Stimulated activated CD4-positive, alpha-beta T cell treated with anti-CD3 and anti-CD28 coated beads, Interleukin-2, amount 100 ng/mL, for 4 hours (primary cell): Measurements from ENCODE around the gene E4F1.
"Not testable (repeated sequence)": the region's sequence is repeated elsewhere in the genome, so short reads cannot be mapped to it uniquely, and the experiment has no call there.

Source experiments
- DNase-seq: peaks from one replicate; pipeline ENCODE4 v3.0.0-alpha.2; 2020; ENCODE audit warnings: low read depth

Gene E4F1

GRCh38 chr16:2244926-2245795 is 21.8 kb downstream of the E4F1 start:
- no peak for DNase-seq

GRCh38 chr16:2246301-2246885 is 23.0 kb downstream of the E4F1 start:
- no peak for DNase-seq

- no peak for DNase-seq
Observed at GRCh38 chr16:2250652-2251295, 27.4 kb downstream of the E4F1 start.

GRCh38 chr16:2251296-2252111 is 28.1 kb downstream of the E4F1 start, which contains the start of gene ECI1:
TSS of gene ECI1 (minus strand) at chr16:2251587. CDS start at chr16:2251566, 21 bp downstream.
- DNase-seq, result peak; percentile 61

GRCh38 chr16:2252806-2253148 is 29.4 kb downstream of the E4F1 start:
- no peak for DNase-seq

GRCh38 chr16:2253293-2253692 is 29.9 kb downstream of the E4F1 start:
- DNase-seq, result no peak

GRCh38 chr16:2256531-2257140 is 33.2 kb downstream of the E4F1 start:
- DNase-seq, result no peak

- no peak for DNase-seq
Observed at GRCh38 chr16:2257726-2258125, 34.3 kb downstream of the E4F1 start.

GRCh38 chr16:2258530-2258929 is 35.1 kb downstream of the E4F1 start:
- DNase-seq, result not testable (repeated sequence)

- DNase-seq, result no peak
Observed at GRCh38 chr16:2260250-2260649, 36.9 kb downstream of the E4F1 start.

- not testable (repeated sequence) for DNase-seq
Observed at GRCh38 chr16:2263026-2263425, 39.6 kb downstream of the E4F1 start.

GRCh38 chr16:2266887-2267286 is 43.5 kb downstream of the E4F1 start:
- not testable (repeated sequence) for DNase-seq

GRCh38 chr16:2267505-2267912 is 44.1 kb downstream of the E4F1 start:
- DNase-seq, result not testable (repeated sequence)

- peak; percentile 94 for DNase-seq
Observed at GRCh38 chr16:2267913-2268666, 44.7 kb downstream of the E4F1 start, which contains the start of gene RNPS1. TSS of gene RNPS1 (minus strand) at chr16:2268126. CDS start at chr16:2264643, 3,483 bp downstream.

GRCh38 chr16:2270070-2270462 is 46.7 kb downstream of the E4F1 start:
- DNase-seq, result no peak

GRCh38 chr16:2270588-2271470 is 47.4 kb downstream of the E4F1 start:
- DNase-seq, result no peak

- no peak for DNase-seq
Observed at GRCh38 chr16:2271848-2272461, 48.6 kb downstream of the E4F1 start.

GRCh38 chr16:2273484-2273883 is 50.1 kb downstream of the E4F1 start:
- DNase-seq, result no peak

GRCh38 chr16:2273931-2274330 is 50.5 kb downstream of the E4F1 start:
- no peak for DNase-seq
